ENCODE results near the gene UGT1A8. TPM values are rescaled to one million over a fixed set of nuclear protein-coding genes. Genes with fewer than 3 reads are reported as not detected.
A peak's percentile ranks its signal among the peaks of the same experiment; 100 is the strongest.

Gene UGT1A8
- polyA plus RNA-seq, 2 of the 4 experiments (the other 2 are of a cell fraction) = 0.22 TPM; not detected in 1

DNA sequence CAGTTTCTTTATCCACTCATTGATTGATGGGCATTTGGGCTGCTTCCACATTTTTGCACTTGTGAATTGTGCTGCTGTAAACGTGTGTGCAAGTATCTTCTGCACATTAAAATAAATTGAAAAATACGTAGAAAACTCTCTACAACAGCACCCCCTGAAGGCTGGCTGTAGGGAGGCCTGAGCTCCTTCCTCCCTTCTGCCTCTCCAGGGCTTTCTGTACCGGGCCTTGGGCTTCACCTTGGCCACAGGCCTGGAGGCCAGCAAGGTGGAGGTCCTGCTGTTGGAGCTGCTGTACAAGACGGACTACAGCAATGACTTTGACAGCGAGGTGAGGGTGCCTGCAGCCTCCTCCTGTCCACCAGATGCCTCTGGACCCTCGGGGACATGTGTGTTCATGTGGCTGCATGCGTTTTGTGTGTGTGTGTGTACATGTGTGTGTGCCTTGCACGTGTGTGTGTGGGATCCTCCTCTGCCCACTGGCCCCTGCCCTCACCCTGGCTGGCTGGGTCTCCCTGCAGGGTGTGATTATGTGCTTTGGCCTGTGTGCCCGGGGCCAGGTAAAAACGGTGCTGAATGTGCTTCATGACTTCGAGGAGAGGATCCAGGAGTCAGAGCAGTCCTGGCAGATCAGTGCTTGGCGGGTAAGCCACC lies 189.9 kb downstream of the UGT1A8 start:
- DNase-seq (ENCODE audit: low read depth in 1 of 2, low spot score in 1 of 2) (no peak), ATAC-seq (no peak), FAIRE-seq (no peak)
- peaks cover 1% of the 10 kb centered on the region; the same call in 2 of the 3 replicates for H3K4me1 ChIP-seq
- CTCF ChIA-PET = no interaction called here
- TF ChIP-seq RAD21 (conservative IDR thresholded peaks at IDR 0.05 in 1 of 2, IDR thresholded peaks at IDR 0.05 in 1 of 2) (0 out of 5 replicates have a peak, but pooled peaks of 1 of the 2 experiments have one; percentile 4), EP300 (IDR thresholded peaks at IDR 0.05) (no peak)
- peak overlapping the region in 1 of 2 experiments; percentile 56; a peak in 2 of 6 replicates for H3K27ac ChIP-seq
- H3K9me3 ChIP-seq = no peaks in the 10 kb centered on the region
- POLR2A ChIA-PET = no interaction called here
- WGBS (ENCODE audit: missing lambda C conversion rate) = 84% methylated on average over 9 of the region's 12 CpGs
- no peak overlapping the region for H3K4me3 ChIP-seq
- H3K4me2 ChIP-seq = no peak overlapping the region

DNA sequence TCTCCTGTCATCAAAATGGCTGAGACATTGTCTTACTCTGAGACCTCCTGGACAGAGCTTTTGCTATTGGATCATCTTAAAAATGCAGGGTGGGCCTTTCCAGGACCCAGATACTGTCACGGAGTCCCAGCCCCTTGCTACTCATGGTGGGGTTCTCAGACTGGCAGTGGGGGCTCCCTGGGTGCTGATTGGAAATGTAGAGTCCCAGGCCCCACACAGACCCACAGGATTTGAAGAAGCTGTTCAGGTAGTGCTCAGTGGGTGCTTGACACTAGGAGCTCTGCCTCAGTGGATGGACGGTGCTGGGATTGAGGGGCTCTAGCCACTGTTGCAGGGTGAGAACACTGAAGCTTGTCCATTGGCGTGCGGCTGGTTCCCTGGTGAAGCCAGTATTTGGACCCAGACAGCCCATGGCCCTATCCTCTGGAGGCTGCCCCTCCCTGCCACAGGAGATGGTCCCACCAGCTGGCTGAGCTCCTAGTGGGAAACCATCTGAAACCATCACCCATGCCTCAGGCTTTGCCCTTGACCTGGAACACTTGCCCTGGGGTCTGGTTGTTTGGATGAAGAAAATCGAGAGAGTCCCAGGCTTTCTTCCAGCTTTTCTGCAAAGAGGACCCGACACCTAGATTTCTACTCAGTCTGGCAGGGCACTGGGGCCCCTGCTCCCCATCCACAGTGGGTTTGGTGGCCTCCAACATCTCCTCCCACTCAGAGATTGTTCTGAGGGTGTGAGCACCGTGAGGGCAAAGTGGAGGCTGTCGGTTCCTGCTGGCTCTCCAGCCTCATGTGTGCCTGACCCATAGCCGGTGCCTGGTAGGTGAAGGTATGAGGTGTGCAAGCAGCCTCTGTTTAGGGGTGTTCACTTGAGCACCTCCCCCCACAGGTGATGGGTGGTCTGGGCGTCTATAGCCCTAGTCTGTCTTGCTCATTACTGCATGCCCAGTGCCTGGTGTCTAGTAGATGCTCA lies 190.8 kb downstream of the UGT1A8 start:
- Histone ChIP-seq H3K4me1 (peaks cover 3% of the 10 kb centered on the region; the same call in 2 of the 3 replicates), H3K27ac (peak overlapping the region in 1 of 2 experiments; percentile 56; a peak in 2 of 6 replicates), H3K9me3 (no peaks in the 10 kb centered on the region), H3K4me2 (no peak overlapping the region), H3K4me3 (no peak overlapping the region)
- ATAC-seq = no peak
- 80% methylated on average over 10 of the region's 10 CpGs for WGBS (ENCODE audit: missing lambda C conversion rate)
- ChIA-PET POLR2A (no interaction called here), CTCF (interaction anchor here (0.8 kb wide), 1 partner anchor 13 kb away, joined by 3 read pairs; no protein-coding TSS in a partner anchor)
- FAIRE-seq = no peak
- DNase-seq (ENCODE audit: low read depth in 1 of 2, low spot score in 1 of 2) = no peak
- no peak for TF ChIP-seq NFE2L2 (conservative IDR thresholded peaks at IDR 0.05; ENCODE audit: low read length)
- no peak for TF ChIP-seq PHF8 (IDR thresholded peaks at IDR 0.05; ENCODE audit: borderline replicate concordance, low read depth)

GRCh38 chr2:233810385-233810784 lies 193.0 kb downstream of the UGT1A8 start:
- FAIRE-seq (no peak), DNase-seq (ENCODE audit: low read depth in 1 of 2, low spot score in 1 of 2) (no peak), ATAC-seq (no peak)
- no peak for TF ChIP-seq BHLHE40 (IDR thresholded peaks at IDR 0.05; ENCODE audit: low read depth, low read length)
- no peak for TF ChIP-seq MAX (IDR thresholded peaks at IDR 0.05)
- no peak for TF ChIP-seq CHD4 (IDR thresholded peaks at IDR 0.05; ENCODE audit: borderline replicate concordance)
- WGBS (ENCODE audit: missing lambda C conversion rate) = 82% methylated on average over 6 of the region's 6 CpGs
- peak overlapping the region in 1 of 2 experiments; percentile 47; a peak in 2 of 6 replicates for H3K27ac ChIP-seq
- H3K9me3 ChIP-seq = no peaks in the 10 kb centered on the region
- no peak overlapping the region for H3K4me2 ChIP-seq
- no peak overlapping the region for H3K4me3 ChIP-seq
- ChIA-PET CTCF (interaction anchor here (0.8 kb wide), 1 partner anchor 99 kb away, joined by 4 read pairs; no protein-coding TSS in a partner anchor), POLR2A (no interaction called here)
- peaks cover 3% of the 10 kb centered on the region; the same call in 2 of the 3 replicates for H3K4me1 ChIP-seq

DNA sequence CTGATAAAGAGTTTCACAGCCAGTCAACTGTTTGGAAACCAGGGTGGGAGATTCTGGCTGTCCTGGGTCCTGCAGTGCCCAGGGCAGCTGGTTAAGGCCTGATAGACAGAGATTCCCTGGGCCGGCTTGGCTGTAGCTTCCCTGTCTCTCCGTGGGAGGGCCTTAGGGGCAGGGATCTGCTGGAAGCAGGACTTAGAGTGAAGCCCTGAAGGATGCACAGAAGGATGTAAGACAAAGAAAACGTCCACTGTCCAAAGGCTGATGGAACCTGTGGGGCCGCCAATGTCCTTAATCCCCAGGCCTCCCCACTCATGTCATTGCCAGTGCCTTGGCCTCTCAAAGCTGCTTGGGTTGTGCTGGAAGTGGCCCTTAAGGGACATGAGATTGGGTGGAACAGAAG lies 193.7 kb downstream of the UGT1A8 start:
- DNase-seq (ENCODE audit: low read depth in 1 of 2, low spot score in 1 of 2) = no peak
- WGBS (ENCODE audit: missing lambda C conversion rate) = 78% methylated on average over 4 of the region's 4 CpGs
- no peak for ATAC-seq
- FAIRE-seq = no peak
- CTCF ChIA-PET = interaction anchor here (0.7 to 0.8 kb wide), 2 partner anchors 100 to 980 kb away, joined by 3 to 4 read pairs; no protein-coding TSS in a partner anchor
- POLR2A ChIA-PET = no interaction called here
- Histone ChIP-seq H3K27ac (peak overlapping the region in 1 of 2 experiments; percentile 47; a peak in 3 of 6 replicates), H3K9me3 (no peaks in the 10 kb centered on the region), H3K4me1 (peaks cover 5% of the 10 kb centered on the region), H3K4me3 (no peak overlapping the region), H3K4me2 (no peak overlapping the region)
- TF ChIP-seq CHD2 (IDR thresholded peaks at IDR 0.05; ENCODE audit: low read length, partially characterized antibody) (no peak), POLR2AphosphoS2 (conservative IDR thresholded peaks at IDR 0.05; ENCODE audit: low read length) (no peak), FOSL2 (IDR thresholded peaks at IDR 0.05) (no peak), FOSL2 (CRISPR knock-in tag; IDR thresholded peaks at IDR 0.05) (no peak), SREBF2 (IDR thresholded peaks at IDR 0.05) (no peak), ZC3H11A (IDR thresholded peaks at IDR 0.05) (no peak), POLR2A (IDR thresholded peaks at IDR 0.05; ENCODE audit: low read length) (no peak), MAFK (IDR thresholded peaks at IDR 0.05; ENCODE audit: partially characterized antibody) (no peak)
- TF ChIP-seq, protein P1, sequence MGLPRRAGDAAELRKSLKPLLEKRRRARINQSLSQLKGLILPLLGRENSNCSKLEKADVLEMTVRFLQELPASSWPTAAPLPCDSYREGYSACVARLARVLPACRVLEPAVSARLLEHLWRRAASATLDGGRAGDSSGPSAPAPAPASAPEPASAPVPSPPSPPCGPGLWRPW (IDR thresholded peaks at IDR 0.05) = no peak

Data from A549 (cell line).